HepG2 (cell line): ENCODE results near the gene KCNK5.

Source experiments
- PPARG ChIP-seq: conservative IDR thresholded peaks from 2 replicates; pipeline ENCODE4 v1.6.1; 2016; ENCODE audit warnings: missing biosample characterization, missing genetic modification reagents
- ZNF451 ChIP-seq: sonication (generic); formaldehyde crosslinking; IDR thresholded peaks from 2 replicates; pipeline ENCODE4 v1.5.0; 2020; ENCODE audit warnings: mild to moderate bottlenecking, missing genetic modification reagents

DNA sequence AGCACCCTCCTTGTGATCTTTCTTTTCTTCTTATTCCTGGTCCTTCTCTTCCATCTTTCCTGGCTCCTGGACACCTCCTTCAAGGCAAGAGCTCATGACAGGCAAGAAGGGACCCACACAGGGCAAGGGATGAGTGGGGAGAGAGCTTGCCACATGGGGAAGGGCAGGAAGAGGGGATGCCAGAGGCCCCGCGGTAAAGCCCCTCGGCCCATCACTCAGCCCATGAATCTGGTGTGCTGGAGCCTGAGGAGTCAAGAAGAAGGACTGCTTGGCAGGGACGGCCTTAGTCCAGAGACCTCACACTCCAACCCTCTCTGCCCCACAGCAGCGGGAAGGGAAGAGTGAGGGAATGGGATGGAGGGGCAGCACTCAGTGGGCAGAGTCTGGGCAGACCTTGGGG lies 62.0 kb downstream of the KCNK5 start:
- TF ChIP-seq ZNF451 (CRISPR knock-in tag) (no peak), PPARG (CRISPR knock-in tag) (no peak)
